ENCODE measurements around the gene PRDX3.
A peak's percentile ranks its signal among the peaks of the same experiment; 100 is the strongest.

The PRDX3 gene

DNA sequence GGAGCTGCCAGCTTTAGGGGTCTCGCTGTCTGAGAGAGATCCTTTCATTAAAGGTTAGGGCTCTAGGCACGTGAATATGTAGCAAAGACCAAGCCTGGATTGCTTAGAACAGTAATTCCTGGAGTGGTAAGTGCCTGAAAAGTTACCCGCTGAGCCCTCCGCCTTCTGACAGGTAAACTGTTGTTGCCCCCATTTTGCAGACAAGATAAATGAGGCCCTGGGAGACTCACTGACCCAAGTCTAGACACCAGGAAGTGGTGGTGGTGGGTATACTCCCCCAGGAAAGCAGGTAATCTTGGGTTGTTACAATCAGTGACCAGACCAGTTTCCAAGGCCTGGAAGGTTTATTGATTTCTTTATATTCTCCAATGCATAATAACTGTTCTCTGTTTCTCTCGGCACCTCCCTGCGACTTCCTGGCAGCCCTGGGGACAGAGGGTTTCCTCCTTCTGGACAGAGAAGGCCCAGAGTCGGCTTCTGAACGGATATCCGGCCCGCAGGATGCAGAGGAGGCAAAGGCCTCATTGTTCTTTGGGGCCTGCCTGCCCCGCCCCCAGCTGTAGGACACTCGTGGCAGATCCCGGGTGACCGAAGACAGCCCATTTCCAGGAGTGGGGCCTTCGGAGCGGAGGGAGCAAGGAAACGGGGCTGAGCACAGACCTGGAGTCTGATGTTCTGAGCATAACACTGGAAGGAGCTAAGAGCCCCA is 27.4 kb upstream of the PRDX3 start:
- peaks cover 4% of the 10 kb centered on the region; the same call in 1 of the 2 replicates for H3K27me3 ChIP-seq (ENCODE audit: insufficient read depth, low read length)
- peak overlapping the region; percentile 63 for H3K4me2 ChIP-seq (ENCODE audit: low read length)
- no peaks in the 10 kb centered on the region for H3K9me3 ChIP-seq (ENCODE audit: low read length)
- H4K20me1 ChIP-seq (ENCODE audit: insufficient read depth, low read length): no peaks in the 10 kb centered on the region
- no peak overlapping the region for H2AFZ ChIP-seq (ENCODE audit: low read length)
- H3K9ac ChIP-seq (ENCODE audit: low read length): no peak overlapping the region; the same call in 1 of the 2 replicates
- H3K9me2 ChIP-seq (ENCODE audit: low read depth, low read length): no peaks in the 10 kb centered on the region
- H3K4me1 ChIP-seq (ENCODE audit: insufficient read depth, low read length, severe bottlenecking): peaks cover 29% of the 10 kb centered on the region
- H3F3A ChIP-seq (ENCODE audit: insufficient read depth, low read length): no peaks in the 10 kb centered on the region
- no peak for TF ChIP-seq EZH2 (IDR thresholded peaks at IDR 0.05; ENCODE audit: borderline replicate concordance, low read length)
- TF ChIP-seq, protein P1, sequence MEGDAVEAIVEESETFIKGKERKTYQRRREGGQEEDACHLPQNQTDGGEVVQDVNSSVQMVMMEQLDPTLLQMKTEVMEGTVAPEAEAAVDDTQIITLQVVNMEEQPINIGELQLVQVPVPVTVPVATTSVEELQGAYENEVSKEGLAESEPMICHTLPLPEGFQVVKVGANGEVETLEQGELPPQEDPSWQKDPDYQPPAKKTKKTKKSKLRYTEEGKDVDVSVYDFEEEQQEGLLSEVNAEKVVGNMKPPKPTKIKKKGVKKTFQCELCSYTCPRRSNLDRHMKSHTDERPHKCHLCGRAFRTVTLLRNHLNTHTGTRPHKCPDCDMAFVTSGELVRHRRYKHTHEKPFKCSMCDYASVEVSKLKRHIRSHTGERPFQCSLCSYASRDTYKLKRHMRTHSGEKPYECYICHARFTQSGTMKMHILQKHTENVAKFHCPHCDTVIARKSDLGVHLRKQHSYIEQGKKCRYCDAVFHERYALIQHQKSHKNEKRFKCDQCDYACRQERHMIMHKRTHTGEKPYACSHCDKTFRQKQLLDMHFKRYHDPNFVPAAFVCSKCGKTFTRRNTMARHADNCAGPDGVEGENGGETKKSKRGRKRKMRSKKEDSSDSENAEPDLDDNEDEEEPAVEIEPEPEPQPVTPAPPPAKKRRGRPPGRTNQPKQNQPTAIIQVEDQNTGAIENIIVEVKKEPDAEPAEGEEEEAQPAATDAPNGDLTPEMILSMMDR (IDR thresholded peaks at IDR 0.05; ENCODE audit: low read length): no peak
- no peak overlapping the region for H3K27ac ChIP-seq (ENCODE audit: low read depth, low read length, poor library complexity, severe bottlenecking)
- H3K4me3 ChIP-seq (ENCODE audit: low read depth, low read length, poor library complexity, severe bottlenecking): peak overlapping the region; percentile 67
- no peaks in the 10 kb centered on the region for H3K79me2 ChIP-seq (ENCODE audit: insufficient read depth, low read length)
- H3K36me3 ChIP-seq (ENCODE audit: insufficient read depth, low read length): no peaks in the 10 kb centered on the region

DNA sequence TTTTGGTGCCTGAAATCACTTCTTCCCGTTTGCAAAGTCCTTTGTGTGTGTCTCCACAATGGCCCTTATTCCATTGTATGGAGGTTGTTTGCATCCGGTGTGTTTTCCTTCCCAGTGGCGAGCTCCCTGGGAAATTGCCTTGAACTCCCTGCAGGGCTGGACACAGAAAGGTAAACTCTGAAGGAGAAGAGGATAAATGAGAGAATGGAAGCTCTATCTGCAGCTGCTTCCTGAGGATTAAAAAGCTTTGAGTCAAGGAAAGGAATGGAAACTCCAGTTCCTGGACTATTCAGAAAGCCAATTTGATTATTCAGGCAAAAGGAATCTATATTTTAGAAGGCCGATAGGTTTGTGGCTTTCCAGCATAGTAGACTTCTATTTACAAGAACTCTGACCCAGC is 24.4 kb upstream of the PRDX3 start:
- no peak overlapping the region for H3K27ac ChIP-seq (ENCODE audit: low read depth, low read length, poor library complexity, severe bottlenecking)
- no peak for TF ChIP-seq EZH2 (IDR thresholded peaks at IDR 0.05; ENCODE audit: borderline replicate concordance, low read length)
- TF ChIP-seq, protein P1 (IDR thresholded peaks at IDR 0.05; ENCODE audit: low read length): no peak

DNA sequence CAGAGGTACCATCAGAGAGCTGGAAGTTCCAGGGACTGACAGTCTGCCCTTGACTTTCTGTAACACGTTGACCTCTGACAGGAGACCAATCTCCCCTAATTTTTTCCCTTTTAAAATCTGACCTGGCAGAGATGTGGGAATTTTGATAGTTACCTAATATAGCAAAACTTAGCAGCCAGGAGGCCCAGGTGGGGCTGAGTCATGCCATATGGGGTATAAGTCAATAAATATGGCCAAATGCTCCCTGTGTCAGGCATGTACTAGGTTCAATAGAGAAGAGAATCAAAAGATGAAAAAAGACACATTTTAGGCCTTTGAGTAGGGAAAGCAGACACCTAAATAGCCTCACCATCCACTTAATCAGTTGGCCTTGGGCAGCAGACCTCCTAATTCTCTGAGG is 22.6 kb upstream of the PRDX3 start:
- H3K27ac ChIP-seq (ENCODE audit: low read depth, low read length, poor library complexity, severe bottlenecking): no peak overlapping the region
- H3K4me2 ChIP-seq (ENCODE audit: low read length): no peak overlapping the region
- no peaks in the 10 kb centered on the region for H3K9me2 ChIP-seq (ENCODE audit: low read depth, low read length)
- H2AFZ ChIP-seq (ENCODE audit: low read length): no peak overlapping the region
- TF ChIP-seq, protein P1 (IDR thresholded peaks at IDR 0.05; ENCODE audit: low read length): no peak
- TF ChIP-seq EZH2 (IDR thresholded peaks at IDR 0.05; ENCODE audit: borderline replicate concordance, low read length): no peak
- no peak overlapping the region for H3K4me3 ChIP-seq (ENCODE audit: low read depth, low read length, poor library complexity, severe bottlenecking)
- no peaks in the 10 kb centered on the region for H3F3A ChIP-seq (ENCODE audit: insufficient read depth, low read length)
- H3K27me3 ChIP-seq (ENCODE audit: insufficient read depth, low read length): no peaks in the 10 kb centered on the region
- no peaks in the 10 kb centered on the region for H3K79me2 ChIP-seq (ENCODE audit: insufficient read depth, low read length)
- H3K36me3 ChIP-seq (ENCODE audit: insufficient read depth, low read length): no peaks in the 10 kb centered on the region
- no peaks in the 10 kb centered on the region for H4K20me1 ChIP-seq (ENCODE audit: insufficient read depth, low read length)
- H3K9ac ChIP-seq (ENCODE audit: low read length): no peak overlapping the region
- peaks cover 4% of the 10 kb centered on the region for H3K4me1 ChIP-seq (ENCODE audit: insufficient read depth, low read length, severe bottlenecking)
- H3K9me3 ChIP-seq (ENCODE audit: low read length): no peaks in the 10 kb centered on the region

More for the DNA sequence above, 24.4 kb upstream of the PRDX3 start:
- H3K4me2 ChIP-seq (ENCODE audit: low read length): no peak overlapping the region
- no peaks in the 10 kb centered on the region for H3K9me3 ChIP-seq (ENCODE audit: low read length)
- no peak overlapping the region for H3K9ac ChIP-seq (ENCODE audit: low read length)
- no peaks in the 10 kb centered on the region for H3K9me2 ChIP-seq (ENCODE audit: low read depth, low read length)
- H3K4me1 ChIP-seq (ENCODE audit: insufficient read depth, low read length, severe bottlenecking): peaks cover 11% of the 10 kb centered on the region
- H3K4me3 ChIP-seq (ENCODE audit: low read depth, low read length, poor library complexity, severe bottlenecking): no peak overlapping the region
- H3K79me2 ChIP-seq (ENCODE audit: insufficient read depth, low read length): no peaks in the 10 kb centered on the region
- H3K36me3 ChIP-seq (ENCODE audit: insufficient read depth, low read length): no peaks in the 10 kb centered on the region
- H2AFZ ChIP-seq (ENCODE audit: low read length): no peak overlapping the region
- H4K20me1 ChIP-seq (ENCODE audit: insufficient read depth, low read length): no peaks in the 10 kb centered on the region
- H3K27me3 ChIP-seq (ENCODE audit: insufficient read depth, low read length): no peaks in the 10 kb centered on the region
- no peaks in the 10 kb centered on the region for H3F3A ChIP-seq (ENCODE audit: insufficient read depth, low read length)
